ENCODE measurements around the gene ARFGEF2. TPM values are rescaled to one million over a fixed set of nuclear protein-coding genes. Genes with fewer than 3 reads are reported as not detected.

Gene ARFGEF2
- total RNA-seq, 1 experiment from 2014 or later: 47.0 TPM

DNA sequence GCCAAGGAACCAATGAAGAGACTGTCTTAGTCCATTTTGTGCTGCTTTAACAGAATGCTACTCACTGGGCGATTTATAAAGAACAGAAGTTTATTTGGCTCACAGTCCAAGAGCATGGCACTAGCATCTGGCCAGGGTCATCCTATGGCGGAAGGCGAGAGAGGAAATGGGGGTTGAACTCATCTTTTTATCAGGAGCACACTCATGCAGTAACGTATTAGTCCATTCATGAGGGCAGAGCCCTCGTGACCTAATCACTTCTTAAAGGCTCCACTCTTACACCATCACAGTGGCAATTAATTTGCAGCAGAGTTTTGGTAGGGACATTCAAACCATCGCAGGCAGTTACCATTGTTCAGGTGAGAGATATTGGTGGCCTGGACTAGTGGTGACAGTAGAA, 8.5 kb downstream of the ARFGEF2 start:
- no peak overlapping the region for H3K4me3 ChIP-seq
- intact Hi-C loops (cut with micrococcal nuclease; ENCODE audit: unreplicated experiment): no loop called here
- H3K36me3 ChIP-seq (ENCODE audit: low read depth): peaks cover 12% of the 10 kb centered on the region; the same call in 1 of the 2 replicates
- no peaks in the 10 kb centered on the region for H3F3A ChIP-seq (ENCODE audit: insufficient read depth, low read depth)
- H3K4me1 ChIP-seq (replicated peaks; ENCODE audit: insufficient read depth): peaks cover 7% of the 10 kb centered on the region; the same call in 1 of the 2 replicates
- TF ChIP-seq, protein P1, sequence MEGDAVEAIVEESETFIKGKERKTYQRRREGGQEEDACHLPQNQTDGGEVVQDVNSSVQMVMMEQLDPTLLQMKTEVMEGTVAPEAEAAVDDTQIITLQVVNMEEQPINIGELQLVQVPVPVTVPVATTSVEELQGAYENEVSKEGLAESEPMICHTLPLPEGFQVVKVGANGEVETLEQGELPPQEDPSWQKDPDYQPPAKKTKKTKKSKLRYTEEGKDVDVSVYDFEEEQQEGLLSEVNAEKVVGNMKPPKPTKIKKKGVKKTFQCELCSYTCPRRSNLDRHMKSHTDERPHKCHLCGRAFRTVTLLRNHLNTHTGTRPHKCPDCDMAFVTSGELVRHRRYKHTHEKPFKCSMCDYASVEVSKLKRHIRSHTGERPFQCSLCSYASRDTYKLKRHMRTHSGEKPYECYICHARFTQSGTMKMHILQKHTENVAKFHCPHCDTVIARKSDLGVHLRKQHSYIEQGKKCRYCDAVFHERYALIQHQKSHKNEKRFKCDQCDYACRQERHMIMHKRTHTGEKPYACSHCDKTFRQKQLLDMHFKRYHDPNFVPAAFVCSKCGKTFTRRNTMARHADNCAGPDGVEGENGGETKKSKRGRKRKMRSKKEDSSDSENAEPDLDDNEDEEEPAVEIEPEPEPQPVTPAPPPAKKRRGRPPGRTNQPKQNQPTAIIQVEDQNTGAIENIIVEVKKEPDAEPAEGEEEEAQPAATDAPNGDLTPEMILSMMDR (conservative IDR thresholded peaks at IDR 0.05): no peak
- TF ChIP-seq EZH2 (IDR thresholded peaks at IDR 0.05; ENCODE audit: low read depth): no peak
- no peak overlapping the region for H3K4me2 ChIP-seq
- ChIA-PET CTCF (no interaction called here), POLR2A (ENCODE audit: unreplicated experiment) (no interaction called here)
- H3K27me3 ChIP-seq (ENCODE audit: insufficient read depth, low read depth): no peaks in the 10 kb centered on the region
- H3K9me2 ChIP-seq (ENCODE audit: insufficient read depth): no peaks in the 10 kb centered on the region
- no peaks in the 10 kb centered on the region for H3K9me3 ChIP-seq (ENCODE audit: insufficient read depth, low read depth)
- no peak for DNase-seq
- H4K20me1 ChIP-seq (ENCODE audit: insufficient read depth): peaks cover 64% of the 10 kb centered on the region
- H3K27ac ChIP-seq: no peak overlapping the region
- BruUV-seq (replicated peaks): no TSS peak
- H3K79me2 ChIP-seq (ENCODE audit: low read depth): peaks cover 93% of the 10 kb centered on the region
- H2AFZ ChIP-seq: no peak overlapping the region

DNA sequence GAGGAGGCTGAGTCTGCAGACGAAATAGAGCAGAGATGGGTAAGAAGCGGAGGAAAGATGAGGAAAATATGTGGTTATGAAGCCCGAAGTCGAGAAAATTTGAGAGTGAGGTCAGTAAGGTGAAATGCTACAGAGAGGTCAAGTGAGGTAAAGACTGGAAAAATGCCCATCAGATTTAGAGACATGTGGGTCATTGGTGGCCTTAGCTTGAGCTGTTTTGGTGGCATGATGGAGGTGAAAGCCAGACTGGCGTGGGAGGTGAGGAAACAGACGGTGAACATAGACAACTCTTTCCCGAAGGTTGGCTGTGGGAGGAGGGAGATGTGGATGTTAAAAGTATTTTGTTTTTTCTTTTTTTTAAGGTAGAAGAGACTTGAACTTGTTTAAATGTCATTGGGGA, 9.4 kb downstream of the ARFGEF2 start:
- Histone ChIP-seq H3K4me3 (no peak overlapping the region), H3K27me3 (ENCODE audit: insufficient read depth, low read depth) (no peaks in the 10 kb centered on the region), H3K9me3 (ENCODE audit: insufficient read depth, low read depth) (no peaks in the 10 kb centered on the region), H3K79me2 (ENCODE audit: low read depth) (peaks cover 85% of the 10 kb centered on the region), H3F3A (ENCODE audit: insufficient read depth, low read depth) (no peaks in the 10 kb centered on the region), H2AFZ (no peak overlapping the region), H3K9me2 (ENCODE audit: insufficient read depth) (no peaks in the 10 kb centered on the region), H4K20me1 (ENCODE audit: insufficient read depth) (peaks cover 55% of the 10 kb centered on the region), H3K4me2 (no peak overlapping the region), H3K36me3 (ENCODE audit: low read depth) (peaks cover 12% of the 10 kb centered on the region; the same call in 1 of the 2 replicates), H3K4me1 (replicated peaks; ENCODE audit: insufficient read depth) (0 out of 2 replicates have a peak, but pooled peaks cover 4% of the 10 kb centered on the region), H3K27ac (no peak overlapping the region)
- CTCF ChIA-PET: no interaction called here
- DNase-seq: no peak
- POLR2A ChIA-PET (ENCODE audit: unreplicated experiment): no interaction called here
- intact Hi-C loops (cut with micrococcal nuclease; ENCODE audit: unreplicated experiment): no loop called here
- no TSS peak for BruUV-seq (replicated peaks)
- TF ChIP-seq, protein P1 (conservative IDR thresholded peaks at IDR 0.05): no peak

DNA sequence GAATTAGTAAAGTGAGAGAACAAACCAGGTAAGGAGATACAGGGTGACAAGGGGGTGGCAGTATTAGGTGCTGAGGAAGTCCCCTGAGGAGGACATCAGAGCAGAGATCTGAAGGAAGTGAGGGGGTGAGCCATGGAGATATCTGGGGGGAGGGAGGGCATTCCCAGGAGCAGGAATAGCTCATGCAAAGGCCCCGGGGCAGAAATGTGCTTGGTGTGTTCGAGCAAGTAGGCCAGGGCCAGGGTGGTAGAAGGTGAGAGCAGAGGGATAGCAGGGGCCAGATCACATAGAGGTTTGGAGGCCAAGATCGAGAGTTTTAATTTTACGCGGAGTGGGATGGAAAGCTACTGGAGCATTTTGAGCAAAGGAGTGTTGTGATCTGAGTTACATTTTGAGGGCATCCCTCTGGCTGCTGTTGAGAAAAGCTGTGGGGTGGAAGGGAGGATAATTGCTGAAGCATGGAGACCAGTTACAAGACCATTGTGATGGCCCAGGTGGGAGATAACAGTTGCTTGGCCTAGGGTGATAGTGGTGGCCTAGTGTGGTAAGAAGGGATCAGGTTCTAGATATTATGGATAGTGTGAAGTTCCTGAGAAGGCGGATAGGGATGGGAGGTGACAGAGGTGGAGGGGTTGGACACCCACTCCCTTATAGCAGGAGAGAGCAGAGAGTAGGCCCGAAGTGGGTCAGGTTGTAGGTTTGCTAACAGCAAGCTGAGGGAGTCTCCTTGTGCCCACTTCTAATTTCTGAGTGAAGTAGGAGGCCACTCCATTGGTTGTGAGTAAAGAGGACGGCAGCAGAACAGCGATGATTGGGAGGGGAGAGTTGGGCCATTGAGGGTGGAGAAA, 10.2 kb downstream of the ARFGEF2 start:
- Histone ChIP-seq H3K9me3 (ENCODE audit: insufficient read depth, low read depth) (no peaks in the 10 kb centered on the region), H4K20me1 (ENCODE audit: insufficient read depth) (peaks cover 53% of the 10 kb centered on the region), H3K4me2 (no peak overlapping the region), H3K4me3 (no peak overlapping the region), H3K9me2 (ENCODE audit: insufficient read depth) (no peaks in the 10 kb centered on the region), H3K27me3 (ENCODE audit: insufficient read depth, low read depth) (no peaks in the 10 kb centered on the region), H3F3A (ENCODE audit: insufficient read depth, low read depth) (no peaks in the 10 kb centered on the region), H2AFZ (no peak overlapping the region), H3K36me3 (ENCODE audit: low read depth) (0 out of 2 replicates have a peak, but pooled peaks cover 8% of the 10 kb centered on the region), H3K4me1 (replicated peaks; ENCODE audit: insufficient read depth) (0 out of 2 replicates have a peak, but pooled peaks cover 4% of the 10 kb centered on the region), H3K79me2 (ENCODE audit: low read depth) (peaks cover 76% of the 10 kb centered on the region), H3K27ac (no peak overlapping the region)
- intact Hi-C loops (cut with micrococcal nuclease; ENCODE audit: unreplicated experiment): no loop called here
- no peak for DNase-seq
- ChIA-PET POLR2A (ENCODE audit: unreplicated experiment) (no interaction called here), CTCF (no interaction called here)
- TF ChIP-seq, protein P1 (conservative IDR thresholded peaks at IDR 0.05): no peak
- TF ChIP-seq EZH2 (IDR thresholded peaks at IDR 0.05; ENCODE audit: low read depth): no peak
- no TSS peak for BruUV-seq (replicated peaks)
